HG03565 (cell line): ENCODE results near the gene AACS.
"Not testable (repeated sequence)": the region's sequence is repeated elsewhere in the genome, so short reads cannot be mapped to it uniquely, and the experiment has no call there.

ENCODE experiments used
- ATAC-seq: cut with Tn5 transposase; IDR thresholded peaks from one replicate; pipeline ENCODE4 v1.9.1; 2021; ENCODE audit warnings: mild to moderate bottlenecking, moderate library complexity; ENCODE audit not compliant: unreplicated experiment

AACS gene

DNA sequence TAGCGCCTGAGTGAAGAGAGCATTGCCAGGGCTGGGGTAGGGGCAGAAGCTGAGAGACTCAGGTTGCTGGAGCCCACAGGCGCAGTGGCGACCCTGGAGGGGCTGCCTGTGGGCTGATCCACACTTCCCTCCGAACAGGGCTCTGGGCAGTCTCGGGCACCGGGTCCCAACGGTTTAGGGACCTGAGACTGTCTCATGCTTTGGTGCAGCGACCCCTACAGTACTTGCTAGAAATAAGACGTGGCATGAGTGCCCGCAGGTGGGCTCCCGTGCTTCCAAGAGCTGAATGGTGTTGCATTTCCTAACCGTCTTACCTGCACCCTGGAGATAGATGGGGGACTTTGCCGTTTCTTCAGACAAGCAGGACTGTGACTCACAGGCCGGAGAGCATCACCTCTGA is 57.4 kb downstream of the AACS start:
- no peak for ATAC-seq

DNA sequence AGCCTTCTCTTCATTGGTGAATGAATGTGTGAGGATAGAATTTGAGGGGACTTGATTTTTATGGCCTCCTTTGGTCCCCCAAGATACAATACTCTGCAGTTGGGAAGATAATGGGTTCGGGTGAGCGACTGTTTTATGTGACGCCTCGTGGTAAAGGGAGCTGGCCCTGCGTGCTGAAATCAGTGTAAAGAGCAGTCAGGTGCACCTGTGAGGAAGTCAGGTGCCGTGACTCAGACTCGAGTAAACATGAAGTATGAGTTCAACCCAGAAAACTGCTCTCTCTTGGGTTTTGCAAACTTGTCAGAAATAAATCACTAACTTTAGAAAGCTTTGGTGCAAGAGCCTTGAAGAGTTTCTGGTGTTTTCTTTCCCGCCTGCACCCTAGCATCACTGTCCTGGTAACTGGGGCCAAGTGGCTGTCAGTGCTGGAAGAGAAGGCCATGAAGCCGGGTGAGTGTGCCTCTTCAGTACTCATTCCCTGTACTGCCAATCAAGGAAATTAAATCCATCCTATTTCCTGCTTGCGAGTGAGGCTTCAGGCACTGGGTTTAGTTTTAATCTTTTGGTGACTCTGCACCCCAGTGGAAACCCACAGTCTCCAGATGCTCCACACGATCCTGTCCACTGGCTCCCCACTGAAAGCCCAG is 59.2 kb downstream of the AACS start:
- no peak for ATAC-seq

DNA sequence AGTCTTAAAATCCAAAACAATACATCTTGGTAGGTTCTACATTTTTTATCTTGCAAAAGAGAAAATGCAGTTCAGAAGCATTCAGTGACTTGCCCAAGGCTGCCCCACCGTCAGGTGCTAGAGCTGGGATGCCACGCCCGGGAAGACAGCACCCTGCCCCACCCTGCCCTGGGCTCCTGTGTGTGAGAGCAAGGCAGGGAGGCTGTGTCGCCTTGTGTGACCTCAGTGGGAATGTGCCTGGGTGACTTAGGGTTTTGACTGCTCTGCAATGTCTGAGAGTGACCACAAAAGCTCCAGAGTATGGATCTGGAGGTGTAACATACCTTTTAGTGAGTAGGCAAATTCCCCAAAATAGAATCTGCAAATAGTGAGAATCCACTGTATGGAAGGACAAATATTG is 60.0 kb downstream of the AACS start:
- ATAC-seq, result no peak

DNA sequence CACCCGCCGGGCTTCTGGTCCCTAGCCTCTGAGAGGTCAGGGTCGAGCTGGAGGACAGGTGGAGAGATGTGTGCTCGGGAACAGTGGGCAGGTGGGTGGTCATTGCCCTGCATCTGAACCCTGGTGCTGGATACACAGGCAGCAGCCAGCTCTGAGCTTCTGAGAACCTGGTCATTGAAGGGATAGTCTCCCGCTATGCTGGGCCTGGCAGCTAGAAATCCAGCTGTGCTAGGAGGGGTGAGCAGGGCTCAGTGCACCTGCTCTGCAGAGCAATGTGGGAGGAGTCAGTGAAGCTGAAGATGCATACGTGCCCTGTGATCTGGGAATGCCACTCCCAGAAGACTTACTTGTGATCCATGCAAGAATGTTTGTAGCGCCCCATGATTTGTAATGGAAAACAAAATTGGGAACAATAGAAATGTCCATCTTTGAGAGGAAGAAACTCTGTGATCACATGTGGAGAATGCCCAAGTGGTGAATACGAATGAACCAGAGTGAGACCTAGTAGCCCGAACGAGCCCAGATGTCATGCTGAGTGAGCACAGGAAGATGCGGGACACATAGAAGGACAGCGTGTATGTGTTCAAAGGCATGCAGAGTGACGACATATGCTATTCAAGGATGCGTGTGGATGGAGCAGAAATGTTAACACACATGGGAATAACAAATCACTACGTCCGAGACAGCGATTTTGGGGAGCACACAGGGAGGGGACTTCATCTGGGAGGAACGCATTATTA is 63.4 kb downstream of the AACS start:
- ATAC-seq, result no peak

DNA sequence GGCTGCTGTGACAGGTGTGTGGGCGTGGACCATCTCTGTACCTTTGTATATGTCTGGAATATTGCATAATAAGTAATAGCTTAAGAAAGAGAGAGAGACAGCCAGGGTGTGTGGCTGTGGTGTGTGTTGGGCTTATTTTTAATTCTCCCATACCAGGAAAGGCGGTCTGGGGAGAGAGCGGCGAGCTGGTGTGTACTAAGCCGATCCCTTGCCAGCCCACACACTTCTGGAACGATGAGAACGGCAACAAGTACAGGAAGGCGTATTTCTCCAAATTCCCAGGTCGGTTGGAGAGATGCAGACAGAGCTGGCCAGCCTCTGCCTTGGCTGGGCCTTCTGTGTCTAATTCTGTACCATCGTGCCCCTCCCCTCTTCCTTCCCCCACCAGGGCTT is 63.9 kb downstream of the AACS start:
- no peak for ATAC-seq

DNA sequence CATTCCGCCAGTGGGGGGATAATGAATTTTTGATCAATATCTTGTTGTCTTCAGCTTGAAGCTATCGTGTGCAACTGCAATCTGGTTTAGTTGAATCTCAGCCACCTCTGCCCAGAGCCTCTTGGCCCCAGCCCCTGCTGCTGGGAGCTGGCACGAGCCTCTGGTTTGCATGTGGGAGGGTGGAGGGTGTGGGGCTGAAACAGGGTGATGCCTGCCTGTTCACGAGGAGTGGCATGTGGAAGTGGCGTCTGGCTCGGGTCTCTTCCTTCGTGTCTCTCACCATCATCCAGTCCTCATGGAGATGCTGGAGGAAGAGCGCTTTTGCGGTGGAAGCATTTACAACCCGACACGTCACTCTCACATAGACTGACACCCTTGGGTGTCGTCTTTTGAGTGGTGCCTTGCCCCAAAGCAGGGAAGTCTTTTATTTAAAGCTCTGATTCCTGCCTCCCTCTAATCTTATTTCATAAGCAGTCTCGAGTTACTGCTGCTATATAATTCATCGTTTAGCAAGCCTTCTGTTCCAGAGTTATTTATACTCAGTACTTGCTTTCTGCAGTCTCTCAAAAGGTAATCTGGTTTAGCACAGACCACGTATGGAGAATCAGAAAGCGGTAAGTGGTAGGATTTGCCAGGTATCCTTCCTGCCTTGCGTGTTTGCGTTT is 64.5 kb downstream of the AACS start:
- ATAC-seq, result no peak

DNA sequence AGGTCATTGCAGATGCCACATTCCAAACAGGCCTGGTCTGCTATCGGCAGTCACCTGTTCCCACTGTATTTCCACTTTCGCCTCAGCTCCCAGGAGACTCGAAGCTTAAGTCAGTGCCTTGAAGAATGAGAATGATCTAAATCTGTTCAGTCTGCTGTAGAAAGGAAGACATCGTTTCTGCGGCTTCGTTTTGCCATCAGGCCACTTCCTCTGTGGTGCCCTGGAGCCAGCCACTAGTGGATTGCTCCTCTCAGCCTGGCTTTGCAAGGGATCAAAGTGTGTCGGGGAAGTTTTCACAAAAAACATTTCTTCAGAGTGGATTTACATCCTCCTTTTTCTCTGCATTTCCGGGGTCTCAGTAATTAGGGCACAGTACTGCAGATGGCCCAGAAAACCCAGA is 66.7 kb downstream of the AACS start:
- no peak for ATAC-seq

DNA sequence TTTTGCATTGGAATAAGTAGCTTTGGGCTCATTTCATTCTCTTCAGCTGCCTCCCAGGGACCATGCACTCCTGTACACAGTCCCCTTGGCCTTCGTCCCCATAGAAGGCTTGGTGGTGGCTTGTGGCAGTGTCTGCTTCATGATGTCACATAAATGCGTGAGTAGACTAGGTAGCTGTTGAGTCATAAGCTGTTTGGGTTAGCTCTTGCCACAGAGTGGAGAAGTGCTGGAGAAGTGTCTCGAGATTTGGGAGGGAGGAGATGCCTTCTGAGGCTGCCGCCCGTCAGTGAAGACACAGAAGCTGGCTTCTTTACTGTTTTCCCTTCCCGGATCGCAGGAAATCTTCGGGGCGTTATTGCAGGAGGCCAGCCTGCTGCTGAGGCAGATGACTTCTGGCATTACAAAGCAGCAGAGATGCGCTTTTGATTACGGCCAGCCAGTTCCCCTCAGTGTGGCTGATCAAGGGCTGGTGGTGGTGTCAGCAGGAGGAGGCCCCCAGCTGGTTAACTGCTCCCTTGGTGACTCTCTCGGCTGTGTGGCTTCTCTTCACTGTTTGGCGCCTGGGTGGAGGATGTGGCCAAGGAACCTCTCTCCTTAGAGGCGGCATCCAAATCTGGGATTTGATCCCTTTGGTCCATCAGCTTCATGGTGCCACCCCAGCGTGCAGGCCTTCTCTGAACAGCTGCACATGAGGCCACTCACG is 67.6 kb downstream of the AACS start:
- no peak for ATAC-seq

DNA sequence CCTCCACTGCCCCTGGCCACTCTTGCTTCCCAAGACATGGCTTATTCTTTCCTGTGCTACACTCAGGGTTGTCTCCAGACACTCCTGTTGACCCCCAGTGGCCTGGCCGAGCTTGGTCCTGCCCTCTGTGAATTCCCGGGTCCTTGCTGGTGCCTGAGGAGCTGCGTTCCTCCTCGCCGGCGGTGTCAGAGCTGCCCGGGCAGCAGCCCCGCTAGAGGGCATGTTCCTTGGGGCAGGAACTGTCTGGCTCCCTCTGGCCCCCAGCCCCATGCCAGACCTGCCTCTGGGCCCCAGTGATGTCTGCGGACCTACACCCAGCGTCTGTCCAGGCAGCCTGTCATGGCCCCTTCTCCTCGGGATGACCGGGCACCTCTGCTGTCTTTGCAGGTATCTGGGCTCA is 68.4 kb downstream of the AACS start:
- no peak for ATAC-seq

DNA sequence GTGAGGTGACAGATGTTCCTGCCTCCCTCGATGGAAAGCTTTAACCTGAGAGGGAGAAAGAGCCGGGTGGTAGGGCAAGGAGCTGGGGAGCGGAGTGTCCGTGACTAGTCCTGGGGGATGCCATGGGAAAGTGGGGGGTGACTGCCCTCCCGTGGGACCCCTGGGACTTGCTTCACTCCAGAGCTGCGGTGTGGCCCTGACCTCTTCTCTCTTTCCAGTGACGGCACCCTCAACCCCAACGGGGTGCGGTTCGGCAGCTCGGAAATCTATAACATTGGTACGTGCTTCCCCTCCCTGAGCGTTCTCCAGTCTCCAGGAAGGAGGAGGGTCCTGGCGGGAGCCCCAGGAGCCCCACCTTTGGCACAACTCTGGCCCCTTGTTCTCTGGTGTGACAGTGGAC is 69.3 kb downstream of the AACS start:
- no peak for ATAC-seq

DNA sequence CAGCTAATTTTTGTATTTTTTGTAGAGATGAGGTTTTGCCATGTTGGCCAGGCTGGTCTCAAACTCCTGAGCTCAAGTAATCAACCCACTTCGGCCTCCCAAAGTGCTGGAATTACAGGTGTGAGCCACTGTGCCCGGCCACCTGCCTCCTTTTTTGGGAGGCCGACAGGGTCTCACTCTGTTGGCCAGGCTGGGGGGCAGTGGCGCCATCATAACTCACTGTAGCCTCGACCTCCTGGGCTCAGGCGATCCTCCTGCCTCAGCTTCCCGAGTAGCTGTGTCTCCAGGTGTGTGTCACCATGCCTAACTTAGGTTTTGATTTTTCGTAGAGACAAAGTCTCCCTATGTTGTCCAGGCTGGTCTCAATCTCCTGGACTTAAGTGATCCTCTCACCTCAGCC is 70.7 kb downstream of the AACS start:
- no peak for ATAC-seq

DNA sequence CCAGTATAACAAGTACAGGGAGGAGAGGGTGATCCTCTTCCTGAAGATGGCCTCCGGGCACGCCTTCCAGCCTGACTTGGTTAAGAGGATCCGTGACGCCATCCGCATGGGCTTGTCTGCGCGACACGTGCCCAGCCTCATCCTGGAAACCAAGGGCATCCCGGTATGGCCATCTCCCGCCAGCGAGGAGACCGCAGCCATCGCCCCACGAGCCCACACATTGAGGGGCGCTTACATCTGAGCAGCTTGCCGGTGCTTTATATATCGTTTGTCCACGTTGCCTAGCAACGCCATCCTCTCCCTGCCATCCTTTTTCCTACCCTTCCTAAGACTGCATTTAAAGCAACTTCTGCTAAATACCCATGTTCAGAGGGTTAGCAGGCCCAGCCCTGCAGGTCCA is 71.5 kb downstream of the AACS start:
- ATAC-seq, result no peak

DNA sequence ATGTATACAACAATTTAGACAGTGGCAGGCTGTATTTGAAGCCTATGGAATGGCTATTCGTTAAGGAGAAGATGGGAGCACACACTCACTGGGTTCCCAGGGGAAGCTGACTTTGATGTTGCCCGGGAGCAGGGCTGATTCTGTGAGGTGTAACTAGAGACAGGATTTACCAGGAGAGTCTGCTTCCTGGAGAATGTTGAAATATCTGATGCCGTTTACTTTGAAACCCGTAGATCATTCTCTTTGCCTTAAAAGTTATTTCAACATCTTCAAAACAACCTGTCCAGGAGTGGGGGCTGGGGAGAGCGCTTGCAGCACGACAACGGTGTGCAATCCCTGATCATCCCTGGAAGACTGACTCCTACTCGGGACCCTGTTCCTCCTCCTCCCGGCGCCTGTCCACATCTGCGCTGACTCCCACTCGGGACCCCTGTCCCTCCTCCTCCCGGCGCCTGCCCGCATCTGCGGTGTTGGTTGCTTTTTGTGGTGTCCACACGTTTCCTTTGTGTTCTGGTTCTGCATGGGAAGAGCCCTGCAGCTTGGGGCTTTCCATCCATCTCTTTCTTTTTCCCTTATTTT is 72.6 kb downstream of the AACS start:
- ATAC-seq, result no peak

DNA sequence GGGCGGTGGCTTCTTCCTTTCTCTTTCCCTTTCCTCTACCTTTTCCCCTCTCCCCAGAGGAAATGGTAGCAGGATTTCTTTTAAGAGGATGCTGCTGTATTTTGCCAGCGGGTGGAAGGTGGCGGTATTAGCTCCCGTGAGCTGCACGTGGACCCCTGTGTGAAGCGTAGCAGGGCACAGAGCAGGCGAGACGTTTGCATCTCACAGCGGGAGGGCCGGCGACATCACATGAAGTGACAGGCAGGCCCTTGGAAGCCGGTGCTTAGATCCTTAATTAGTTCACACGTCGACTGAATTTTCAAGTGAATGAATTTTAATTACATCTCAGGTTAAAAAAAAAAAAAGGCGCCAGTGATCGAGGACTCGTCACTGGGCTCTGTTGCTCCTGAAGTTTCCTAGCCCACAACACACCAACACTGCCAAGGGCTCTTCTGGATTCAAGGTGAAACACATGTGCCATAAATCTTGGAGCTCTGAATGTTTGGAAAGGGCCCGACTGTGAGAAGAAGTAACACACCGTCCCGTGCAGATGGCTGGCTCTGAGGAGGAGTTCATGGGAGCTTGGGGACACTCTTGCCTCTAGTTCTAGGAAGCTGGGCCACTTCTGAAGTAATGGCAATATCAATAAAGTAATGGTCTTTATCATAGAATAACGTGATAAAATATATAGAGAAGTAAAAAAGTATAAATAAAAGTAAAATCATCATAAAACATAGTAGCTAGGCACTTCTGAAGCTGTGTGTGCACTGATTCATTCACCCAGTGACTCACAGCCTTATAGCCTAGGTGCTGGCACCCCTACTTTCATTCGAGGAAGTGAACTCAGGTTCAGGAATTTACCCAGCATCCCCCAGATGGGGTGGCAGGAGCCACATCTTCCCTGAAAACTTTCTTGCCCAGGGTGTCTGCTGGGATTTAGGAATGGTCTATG is 75.3 kb downstream of the AACS start:
- ATAC-seq, result no peak

DNA sequence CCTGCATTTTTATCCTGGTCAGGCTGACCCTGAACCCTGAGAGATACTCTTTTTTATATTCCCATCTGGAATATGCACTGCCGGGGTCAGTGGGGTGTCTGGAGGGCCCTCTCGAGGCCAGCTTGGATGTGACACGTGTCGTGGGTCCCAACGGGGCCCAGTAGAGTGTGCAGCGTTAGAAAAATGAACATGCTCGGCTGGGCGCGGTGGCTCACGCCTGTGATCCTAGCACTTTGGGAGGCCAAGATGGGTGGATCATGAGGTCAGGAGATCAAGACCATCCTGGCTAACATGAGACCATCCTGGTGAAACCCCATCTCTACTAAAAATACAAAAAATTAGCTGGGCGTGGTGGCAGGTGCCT is 76.0 kb downstream of the AACS start:
- not testable (repeated sequence) for ATAC-seq

DNA sequence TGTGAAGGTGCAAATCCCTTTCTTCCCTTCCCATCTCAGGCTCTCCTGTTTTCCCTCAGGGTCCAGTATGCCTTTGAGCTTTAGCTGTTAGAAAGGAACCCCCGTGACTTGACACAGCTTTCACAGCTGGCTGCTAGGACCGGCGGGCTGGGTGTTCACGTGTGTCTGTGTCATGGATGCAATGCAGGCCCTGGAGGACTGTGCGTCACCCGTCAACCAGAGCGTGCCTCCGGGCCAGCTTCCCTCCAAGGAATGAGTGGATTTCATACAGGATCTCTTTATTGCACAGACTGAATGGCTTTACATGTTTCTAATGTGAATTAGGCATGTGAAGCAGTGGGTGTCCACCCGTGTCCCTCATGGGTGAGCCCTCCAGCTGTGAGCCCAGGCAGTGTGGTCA is 77.4 kb downstream of the AACS start:
- ATAC-seq, result no peak

DNA sequence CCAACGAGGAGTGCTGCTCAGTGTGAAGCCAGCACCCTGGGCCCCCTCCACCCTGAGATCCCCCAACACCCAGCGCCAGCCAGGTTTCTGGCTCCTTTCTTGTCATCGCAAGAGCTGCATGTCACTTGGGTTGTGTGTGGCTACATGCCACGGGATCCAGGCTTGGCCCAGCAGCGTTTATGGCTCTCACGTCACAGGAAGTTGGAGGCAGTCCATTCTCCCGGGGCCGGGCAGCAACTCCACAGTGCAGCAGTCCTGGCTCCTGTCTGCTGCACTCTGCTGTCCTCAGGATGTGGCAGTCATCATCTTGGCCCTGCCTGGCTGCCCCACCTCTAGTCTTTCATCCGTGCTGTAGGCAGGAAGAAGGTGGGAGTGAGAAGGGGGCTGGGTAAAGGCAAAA is 78.3 kb downstream of the AACS start:
- ATAC-seq, result no peak

DNA sequence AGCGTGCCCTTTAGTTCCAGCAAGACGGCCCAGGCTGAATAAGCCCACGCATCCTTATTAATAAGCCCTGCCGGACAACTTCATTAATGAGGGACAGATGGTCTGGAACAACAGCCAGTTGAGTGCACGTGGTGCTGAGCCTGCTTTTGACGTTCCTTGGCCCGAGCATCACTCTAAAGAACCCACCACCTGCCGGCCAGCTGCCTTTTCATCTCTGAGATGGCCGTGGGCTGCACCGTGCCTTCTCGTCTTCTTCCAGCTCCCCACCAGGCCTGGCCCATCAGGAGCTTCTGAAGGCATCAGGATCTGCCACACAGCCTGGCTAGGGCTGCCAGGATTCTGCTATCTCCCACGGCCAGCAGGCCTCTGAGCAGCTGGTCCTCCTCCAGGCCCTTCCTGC is 80.0 kb downstream of the AACS start:
- ATAC-seq, result no peak

DNA sequence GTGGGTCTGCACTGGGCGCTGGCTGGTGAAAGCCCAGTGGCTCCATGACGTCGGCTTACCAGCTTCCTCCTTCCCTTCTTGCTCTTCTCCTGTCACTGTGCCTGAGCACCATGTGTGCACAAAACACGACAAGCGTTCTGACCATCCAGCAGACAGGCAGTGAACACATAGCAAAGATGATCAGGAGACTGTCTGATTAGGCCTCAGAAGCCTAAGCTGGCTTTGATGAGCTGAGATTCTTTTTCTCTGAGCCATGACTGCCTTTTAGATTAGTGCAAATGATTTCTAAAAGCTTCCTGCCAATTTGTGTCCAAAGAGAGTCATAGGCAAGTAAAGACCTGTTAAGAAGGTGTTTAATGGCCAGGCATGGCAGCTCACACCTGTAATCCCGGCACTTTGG is 83.1 kb downstream of the AACS start:
- ATAC-seq, result no peak
